ENCODE measurements around the gene PNPLA7.

GRCh38 chr9:137455359-137455991 is 94.7 kb downstream of the PNPLA7 start:
- TF ChIP-seq CTCF (conservative IDR thresholded peaks at IDR 0.05; ENCODE audit: low read depth, low read length), result no peak
- TF ChIP-seq EZH2 (IDR thresholded peaks at IDR 0.05; ENCODE audit: low read length, unreplicated experiment), result no peak
- no peak for TF ChIP-seq EZH2phosphoT487 (IDR thresholded peaks at IDR 0.05; ENCODE audit: borderline replicate concordance, low read length)
